Endothelial cell of umbilical vein (primary cell): ENCODE measurements around the gene H2BW1.
"Not testable (repeated sequence)": the region's sequence is repeated elsewhere in the genome, so short reads cannot be mapped to it uniquely, and the experiment has no call there.

Experiments
- CTCF ChIP-seq, 2 donors: IDR thresholded peaks; 1 replicate in 1 of 2; 2 replicates in 1 of 2; pipeline ENCODE4 v1.5.1; 2011; ENCODE audit warnings: low read length in 2 of 2, mild to moderate bottlenecking in 2 of 2, moderate library complexity in 2 of 2, control low read depth in 1 of 2, inconsistent platforms in 1 of 2, low read depth in 1 of 2; ENCODE audit not compliant: insufficient read depth in 1 of 2; ENCODE audit errors: extremely low read depth in 1 of 2
- EZH2 ChIP-seq: IDR thresholded peaks from 2 replicates; pipeline ENCODE4 v1.6.1; 2012; ENCODE audit warnings: borderline replicate concordance, low read depth, mild to moderate bottlenecking, moderate library complexity, low read length, inconsistent platforms; ENCODE audit not compliant: severe bottlenecking
- FOS ChIP-seq: IDR thresholded peaks from 2 replicates; pipeline ENCODE4 v1.6.1; 2011; ENCODE audit warnings: mild to moderate bottlenecking, low read length, moderate library complexity, borderline replicate concordance; ENCODE audit not compliant: insufficient read depth
- GATA2 ChIP-seq: IDR thresholded peaks from 2 replicates; pipeline ENCODE4 v1.7.0; 2011; ENCODE audit warnings: low read depth, mild to moderate bottlenecking, moderate library complexity, mixed read lengths, low read length; ENCODE audit not compliant: insufficient read length, insufficient read depth
- MYC ChIP-seq: IDR thresholded peaks from one replicate; pipeline ENCODE4 v1.6.1; 2011; ENCODE audit warnings: mild to moderate bottlenecking, low read depth, low read length
- POLR2A ChIP-seq: IDR thresholded peaks from 2 replicates; pipeline ENCODE4 v1.6.1; 2012; ENCODE audit warnings: low read depth, mild to moderate bottlenecking, control low read depth, low read length
- POLR2AphosphoS5 ChIP-seq: IDR thresholded peaks from 2 replicates; pipeline ENCODE4 v1.6.1; 2012; ENCODE audit warnings: low read depth, mild to moderate bottlenecking, control low read depth, low read length, moderate library complexity; ENCODE audit not compliant: insufficient read depth
- TF ChIP-seq, protein P1 (sequence below): IDR thresholded peaks from 2 replicates; pipeline ENCODE4 v1.6.1; 2011; ENCODE audit not compliant: insufficient read depth, insufficient read length

DNA sequence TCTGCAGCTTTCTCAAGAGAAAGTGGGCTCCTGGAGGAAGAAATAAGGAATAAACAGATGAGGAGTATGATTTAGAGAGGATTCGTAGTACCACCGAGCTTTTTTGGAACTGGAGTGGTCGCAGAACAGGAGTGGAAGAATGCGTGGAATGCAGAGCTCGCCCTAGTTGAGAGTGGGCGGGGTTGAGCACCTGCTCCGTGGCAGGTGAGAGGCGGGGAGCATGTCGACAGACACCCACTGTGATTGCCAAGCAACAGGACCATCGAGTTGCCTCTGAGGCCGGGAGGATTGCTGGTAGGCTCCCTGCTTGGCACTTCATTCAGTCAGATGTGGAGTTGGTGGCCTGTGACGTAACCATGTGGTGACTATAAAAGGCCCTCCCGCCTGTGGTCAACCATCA is 41.4 kb upstream of the H2BW1 start:
- TF ChIP-seq CTCF (IDR thresholded peaks at IDR 0.05; ENCODE audit: extremely low read depth in 1 of 2, insufficient read depth in 1 of 2, low read depth in 1 of 2, low read length in 2 of 2); POLR2A; EZH2; POLR2AphosphoS5; MYC; FOS; GATA2: not testable (repeated sequence)
- TF ChIP-seq, protein P1, sequence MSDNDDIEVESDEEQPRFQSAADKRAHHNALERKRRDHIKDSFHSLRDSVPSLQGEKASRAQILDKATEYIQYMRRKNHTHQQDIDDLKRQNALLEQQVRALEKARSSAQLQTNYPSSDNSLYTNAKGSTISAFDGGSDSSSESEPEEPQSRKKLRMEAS = not testable (repeated sequence)
